Glomerular endothelial cell (primary cell): Measurements from ENCODE around the gene GNG7. TPM values are rescaled to one million over a fixed set of nuclear protein-coding genes. Genes with fewer than 3 reads are reported as not detected.
"Not testable (repeated sequence)": the region's sequence is repeated elsewhere in the genome, so short reads cannot be mapped to it uniquely, and the experiment has no call there.

Experiments used
- DNase-seq: peaks from one replicate; pipeline ENCODE4 v3.0.0-alpha.2; 2011; ENCODE audit warnings: low read depth, low spot score; ENCODE audit errors: extremely low read depth
- total RNA-seq: library from RNA; depleted of rRNA; stranded (reverse); fragments of >200 nt; gene quantifications from 2 replicates; pipeline ENCODE4 v1.2.3, GENCODE V29; 2015

The GNG7 gene
- total RNA-seq, 1 donor from 2014 or later, result 1.3 TPM

- DNase-seq, result no peak
Observed at GRCh38 chr19:2678044-2678671, 24.3 kb downstream of the GNG7 start.

GRCh38 chr19:2676823-2677222 is 25.7 kb downstream of the GNG7 start:
- no peak for DNase-seq

- no peak for DNase-seq
Observed at GRCh38 chr19:2675892-2676291, 26.6 kb downstream of the GNG7 start.

GRCh38 chr19:2670217-2670616 is 32.3 kb downstream of the GNG7 start:
- no peak for DNase-seq

- no peak for DNase-seq
Observed at GRCh38 chr19:2668175-2668763, 34.2 kb downstream of the GNG7 start.

GRCh38 chr19:2667349-2667748 is 35.1 kb downstream of the GNG7 start:
- not testable (repeated sequence) for DNase-seq

DNA sequence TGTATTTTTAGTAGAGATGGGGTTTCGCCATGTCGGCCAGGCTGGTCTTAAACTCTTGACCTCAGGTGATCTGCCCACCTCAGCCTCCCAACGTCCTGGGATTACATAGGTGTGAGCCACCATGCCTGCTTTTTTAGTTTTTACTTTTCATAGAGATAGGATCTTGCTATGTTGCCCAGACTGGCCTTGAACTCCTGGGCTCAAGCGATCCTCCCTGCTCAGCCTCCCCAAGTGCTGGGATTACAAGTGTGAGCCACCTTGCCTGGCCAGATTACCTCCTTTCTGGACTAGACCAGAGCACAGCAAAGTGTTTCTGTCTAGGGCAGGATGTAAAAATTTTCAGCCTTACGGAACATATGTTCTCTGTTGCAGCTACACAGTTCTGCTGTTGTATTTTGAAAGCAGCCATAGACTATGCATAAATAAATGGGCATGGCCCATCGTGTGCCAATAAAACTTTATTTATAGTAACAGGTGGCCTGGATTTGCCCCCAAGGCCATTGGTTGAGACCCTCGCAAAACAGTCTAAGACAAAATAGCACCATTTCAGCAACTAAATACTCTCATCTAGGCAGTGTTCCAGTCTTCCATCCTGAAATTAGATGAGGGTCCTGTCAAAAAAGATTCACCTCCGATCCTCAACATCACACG is 36.0 kb downstream of the GNG7 start:
- no peak for DNase-seq

DNA sequence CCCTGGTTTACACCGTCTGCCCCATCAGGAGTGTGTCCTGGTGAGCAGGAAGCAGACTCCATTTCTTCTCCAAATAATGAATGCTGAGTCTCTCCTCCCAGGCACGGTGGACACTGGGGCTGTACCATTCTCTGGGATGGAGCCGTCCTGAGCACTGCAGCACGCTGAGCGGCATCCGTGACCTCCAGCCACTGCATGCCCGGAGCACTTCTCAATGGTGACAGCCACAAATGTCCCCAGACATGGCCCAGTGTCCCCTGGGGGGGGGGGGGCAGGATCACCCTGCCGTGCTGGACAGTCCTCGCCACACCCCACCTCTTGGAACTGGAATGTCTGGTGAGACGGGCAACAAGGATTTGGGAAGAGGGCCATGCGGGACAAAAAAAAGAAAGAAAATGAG is 37.4 kb downstream of the GNG7 start:
- no peak for DNase-seq

DNA sequence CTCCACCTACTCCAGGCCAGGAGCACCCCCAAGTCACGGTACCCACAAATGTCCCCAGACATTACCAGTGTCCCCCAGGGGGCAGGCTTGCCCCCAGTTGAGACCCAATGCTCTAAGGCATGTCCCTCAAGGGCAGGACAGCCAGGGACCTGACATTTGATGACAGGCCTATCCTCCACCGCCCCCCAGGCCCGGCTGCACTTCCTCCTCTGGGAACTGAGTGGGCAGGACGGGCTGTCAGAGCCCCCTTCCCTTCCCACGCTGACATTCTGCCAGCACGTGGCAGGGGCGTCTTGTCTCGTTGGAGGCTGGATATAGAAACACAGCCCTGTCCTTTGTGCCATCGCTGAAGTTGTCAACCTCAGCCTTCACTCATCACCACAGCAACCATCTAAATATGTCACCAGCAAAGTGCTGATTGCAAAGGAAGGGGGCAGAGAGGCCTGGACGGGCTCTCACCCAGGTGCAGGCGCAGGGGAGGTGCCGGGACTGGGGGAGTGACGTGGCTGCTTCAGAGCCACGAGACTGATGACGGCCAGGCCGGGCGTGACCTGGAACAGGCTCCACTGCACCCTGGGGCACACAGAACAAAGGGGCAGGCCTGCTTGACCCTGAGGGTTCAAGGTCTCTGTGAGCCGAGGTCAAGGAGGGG is 38.4 kb downstream of the GNG7 start:
- DNase-seq, result no peak

- no peak for DNase-seq
Observed at GRCh38 chr19:2661615-2662014, 40.9 kb downstream of the GNG7 start.

- no peak for DNase-seq
Observed at GRCh38 chr19:2659856-2660432, 42.5 kb downstream of the GNG7 start.

- no peak for DNase-seq
Observed at GRCh38 chr19:2656533-2656932, 46.0 kb downstream of the GNG7 start.

DNA sequence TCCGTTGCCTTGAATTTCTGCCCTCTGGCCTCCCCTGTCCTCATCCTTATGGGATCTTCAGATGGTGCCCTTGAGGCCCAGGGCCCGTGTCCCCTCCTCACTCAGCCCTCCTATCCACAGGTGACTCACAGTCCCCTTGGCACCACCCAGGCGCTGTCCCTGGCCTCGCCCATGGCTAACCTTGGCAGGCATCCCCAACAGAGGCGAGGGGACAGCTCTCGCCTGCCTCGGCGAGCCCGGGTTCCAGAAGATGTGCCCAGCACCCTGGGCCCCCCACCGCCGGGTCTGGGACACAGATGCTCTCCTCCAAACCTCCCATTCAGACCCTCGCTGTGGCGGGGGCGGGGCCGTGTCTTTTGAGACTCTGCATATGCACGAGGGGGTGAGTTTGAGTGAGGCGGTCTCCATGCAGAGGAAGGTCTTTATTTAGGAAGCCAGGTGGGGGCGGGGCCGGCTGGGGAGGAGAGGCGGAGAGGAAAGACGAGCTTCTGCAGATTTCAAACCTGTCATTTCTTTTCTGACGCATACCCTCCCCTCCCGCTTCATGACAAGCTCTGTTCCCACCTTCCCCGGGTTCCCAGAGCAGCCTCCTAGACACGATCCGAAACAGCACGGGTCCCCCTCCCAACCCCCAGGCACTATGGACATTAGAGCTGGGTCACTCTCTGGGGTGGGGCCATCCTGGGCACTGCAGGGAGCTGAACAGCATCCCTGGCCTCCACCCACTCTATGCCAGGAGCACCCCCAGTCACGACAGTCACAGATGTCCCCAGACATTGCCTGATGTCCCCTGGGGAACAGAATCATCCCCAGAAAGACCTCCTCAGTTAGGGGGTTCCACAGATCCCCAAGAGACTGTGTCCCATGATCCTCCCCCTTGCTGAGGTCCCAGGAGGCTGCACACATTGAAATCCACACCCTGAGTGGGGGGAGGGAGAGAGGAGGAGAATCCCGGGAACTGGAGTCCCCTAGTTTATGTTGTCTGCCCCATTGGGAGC is 48.5 kb downstream of the GNG7 start:
- no peak for DNase-seq

DNA sequence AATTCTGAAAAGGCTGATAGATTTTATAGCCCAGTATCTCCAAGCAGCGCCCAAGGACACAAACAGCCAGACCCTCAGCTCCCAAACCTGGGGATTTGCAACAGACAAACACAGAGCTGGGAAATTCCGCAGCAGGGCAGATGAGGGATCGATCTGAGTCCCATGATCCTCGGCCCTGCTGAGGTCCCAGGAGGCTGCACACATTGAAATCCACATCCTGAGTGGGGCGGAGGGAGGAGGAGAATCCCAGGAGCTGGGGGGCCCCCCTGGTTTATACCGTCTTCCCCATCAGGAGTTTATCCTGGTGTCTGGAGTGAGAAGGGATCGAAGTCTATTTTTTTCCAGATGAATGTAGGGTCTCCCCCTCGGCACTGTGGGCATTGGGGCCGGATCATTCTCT is 49.3 kb downstream of the GNG7 start:
- DNase-seq, result no peak

- DNase-seq, result no peak
Observed at GRCh38 chr19:2652504-2653099, 49.9 kb downstream of the GNG7 start.

GRCh38 chr19:2651002-2651733 is 51.3 kb downstream of the GNG7 start:
- DNase-seq, result not testable (repeated sequence)

DNA sequence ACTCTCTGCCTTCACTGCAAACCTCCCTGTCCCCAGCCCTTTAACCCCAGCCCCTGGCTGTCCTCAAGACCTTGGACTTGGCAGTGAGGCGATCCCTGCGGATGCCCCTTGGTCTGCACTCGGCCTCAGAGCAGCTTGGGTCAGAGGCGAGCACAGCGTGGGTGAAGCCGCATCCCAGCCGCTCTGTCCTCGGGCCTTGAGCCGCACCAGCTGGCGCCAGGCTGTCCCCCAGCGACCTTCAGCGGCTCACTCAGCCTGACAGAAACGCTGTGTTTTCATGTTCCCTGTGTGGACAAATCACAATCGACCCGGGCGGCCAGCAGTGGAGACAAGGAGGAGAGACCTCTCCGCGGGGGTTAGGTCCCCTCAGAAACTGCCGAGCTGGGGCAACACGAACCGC is 52.0 kb downstream of the GNG7 start:
- no peak for DNase-seq

GRCh38 chr19:2648528-2648937 is 54.0 kb downstream of the GNG7 start:
- no peak for DNase-seq

GRCh38 chr19:2648099-2648498 is 54.4 kb downstream of the GNG7 start:
- no peak for DNase-seq
